ENCODE data around the gene PARN. TPM values are rescaled to one million over a fixed set of nuclear protein-coding genes. Genes with fewer than 3 reads are reported as not detected.

The PARN gene
- total RNA-seq, 2 donors from 2014 or later, result 22.4 to 51.2 TPM

- intact Hi-C loops (cut with DNase I), result no loop called here
- no peak overlapping the region for H3K4me3 ChIP-seq
- 74% methylated on average over 2 of the region's 2 CpGs for WGBS
- H3K27me3 ChIP-seq (replicated peaks; ENCODE audit: insufficient read depth), result no peaks in the 10 kb centered on the region
- no peak for DNase-seq (ENCODE audit: low spot score)
- no peak overlapping the region for H3K27ac ChIP-seq
- H3K4me1 ChIP-seq (replicated peaks), result no peaks in the 10 kb centered on the region
- H3K9me3 ChIP-seq, result no peaks in the 10 kb centered on the region
- H3K36me3 ChIP-seq, result peaks cover 4 to 9% of the 10 kb centered on the region in 2 donors
- TF ChIP-seq POLR2A (IDR thresholded peaks at IDR 0.05) (no peak), POLR2AphosphoS5 (IDR thresholded peaks at IDR 0.05) (no peak)
- TF ChIP-seq, protein P1, sequence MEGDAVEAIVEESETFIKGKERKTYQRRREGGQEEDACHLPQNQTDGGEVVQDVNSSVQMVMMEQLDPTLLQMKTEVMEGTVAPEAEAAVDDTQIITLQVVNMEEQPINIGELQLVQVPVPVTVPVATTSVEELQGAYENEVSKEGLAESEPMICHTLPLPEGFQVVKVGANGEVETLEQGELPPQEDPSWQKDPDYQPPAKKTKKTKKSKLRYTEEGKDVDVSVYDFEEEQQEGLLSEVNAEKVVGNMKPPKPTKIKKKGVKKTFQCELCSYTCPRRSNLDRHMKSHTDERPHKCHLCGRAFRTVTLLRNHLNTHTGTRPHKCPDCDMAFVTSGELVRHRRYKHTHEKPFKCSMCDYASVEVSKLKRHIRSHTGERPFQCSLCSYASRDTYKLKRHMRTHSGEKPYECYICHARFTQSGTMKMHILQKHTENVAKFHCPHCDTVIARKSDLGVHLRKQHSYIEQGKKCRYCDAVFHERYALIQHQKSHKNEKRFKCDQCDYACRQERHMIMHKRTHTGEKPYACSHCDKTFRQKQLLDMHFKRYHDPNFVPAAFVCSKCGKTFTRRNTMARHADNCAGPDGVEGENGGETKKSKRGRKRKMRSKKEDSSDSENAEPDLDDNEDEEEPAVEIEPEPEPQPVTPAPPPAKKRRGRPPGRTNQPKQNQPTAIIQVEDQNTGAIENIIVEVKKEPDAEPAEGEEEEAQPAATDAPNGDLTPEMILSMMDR (IDR thresholded peaks at IDR 0.05), result no peak
Measured at GRCh38 chr16:14658063-14658462, 28.0 kb upstream of the PARN start.

DNA sequence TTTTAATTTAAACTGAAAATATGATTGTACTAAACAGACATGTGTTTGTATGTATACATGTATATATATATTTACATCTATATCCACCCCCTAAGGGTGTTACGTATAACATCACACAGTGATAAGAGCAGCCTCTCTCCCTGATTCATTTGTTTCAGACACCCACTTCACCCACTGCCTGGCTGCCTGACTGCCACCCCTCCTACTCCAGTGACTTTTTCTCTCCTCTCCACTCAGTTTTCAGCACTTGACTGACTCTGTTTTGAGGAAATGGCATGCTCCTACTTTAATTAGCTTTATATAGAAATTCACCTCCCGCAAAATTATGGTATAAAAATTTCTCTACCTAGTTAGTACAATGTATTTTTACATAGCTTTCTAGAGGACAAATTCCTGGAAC, 22.7 kb upstream of the PARN start:
- DNase-seq (ENCODE audit: low spot score), result no peak
- no peak for TF ChIP-seq POLR2AphosphoS5 (IDR thresholded peaks at IDR 0.05)
- TF ChIP-seq POLR2A (IDR thresholded peaks at IDR 0.05), result no peak
- Histone ChIP-seq H3K4me3 (no peak overlapping the region), H3K4me1 (replicated peaks) (no peaks in the 10 kb centered on the region), H3K36me3 (peaks cover 6 to 7% of the 10 kb centered on the region in 2 donors), H3K9me3 (no peaks in the 10 kb centered on the region), H3K27ac (no peak overlapping the region), H3K27me3 (replicated peaks; ENCODE audit: insufficient read depth) (no peaks in the 10 kb centered on the region)
- 100% methylated on average over 2 of the region's 2 CpGs for WGBS
- intact Hi-C loops (cut with DNase I), result no loop called here

DNA sequence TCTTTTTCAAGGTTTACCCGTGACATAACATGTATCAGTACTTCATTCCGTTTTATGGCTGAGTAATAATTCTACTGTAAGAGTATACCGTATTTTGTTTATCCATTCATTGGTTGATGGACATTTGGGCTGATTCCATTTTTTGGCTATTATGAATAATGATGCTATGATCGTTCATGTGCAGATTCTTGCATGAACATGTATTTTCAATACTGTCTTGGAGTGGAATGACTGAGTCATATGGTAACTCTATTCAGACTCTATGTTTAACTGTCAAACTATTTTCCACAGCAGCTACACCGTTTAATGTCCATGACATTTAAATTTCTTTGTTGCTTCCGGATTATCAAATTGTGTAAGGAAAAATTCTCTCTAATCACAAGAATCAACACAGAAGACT, 20.6 kb upstream of the PARN start:
- H3K27ac ChIP-seq, result no peak overlapping the region
- no peak for DNase-seq (ENCODE audit: low spot score)
- H3K4me3 ChIP-seq, result no peak overlapping the region
- H3K4me1 ChIP-seq (replicated peaks), result no peaks in the 10 kb centered on the region
- 78% methylated on average over 6 of the region's 6 CpGs for WGBS
- no peaks in the 10 kb centered on the region for H3K27me3 ChIP-seq (replicated peaks; ENCODE audit: insufficient read depth)
- intact Hi-C loops (cut with DNase I), result no loop called here
- no peak for TF ChIP-seq POLR2A (IDR thresholded peaks at IDR 0.05)
- TF ChIP-seq, protein P1 (IDR thresholded peaks at IDR 0.05), result no peak
- no peak for TF ChIP-seq POLR2AphosphoS5 (IDR thresholded peaks at IDR 0.05)
- H3K9me3 ChIP-seq, result no peaks in the 10 kb centered on the region
- peaks cover 6 to 7% of the 10 kb centered on the region in 2 donors for H3K36me3 ChIP-seq

DNA sequence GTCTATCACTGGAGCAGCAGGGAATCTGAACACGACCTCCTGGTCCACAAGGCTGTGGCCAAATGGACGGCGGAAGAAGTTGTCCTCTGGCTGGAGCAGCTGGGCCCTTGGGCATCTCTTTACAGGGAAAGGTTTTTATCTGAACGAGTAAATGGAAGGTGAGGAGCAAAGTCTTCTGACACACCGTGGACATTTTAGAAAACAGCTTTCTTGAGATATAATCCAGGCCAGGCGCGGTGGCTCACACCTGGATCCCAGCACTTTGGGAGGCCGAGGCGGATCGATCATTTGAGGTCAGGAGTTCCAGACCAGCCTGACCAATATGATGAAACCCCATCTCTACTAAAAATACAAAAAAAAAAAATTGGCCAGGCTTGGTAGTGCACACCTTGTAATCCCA, 19.8 kb upstream of the PARN start:
- intact Hi-C loops (cut with DNase I), result no loop called here
- TF ChIP-seq, protein P1 (IDR thresholded peaks at IDR 0.05), result no peak
- TF ChIP-seq POLR2AphosphoS5 (IDR thresholded peaks at IDR 0.05) (no peak), POLR2A (IDR thresholded peaks at IDR 0.05) (no peak)
- no peaks in the 10 kb centered on the region for H3K4me1 ChIP-seq (replicated peaks)
- peaks cover 6 to 7% of the 10 kb centered on the region in 2 donors for H3K36me3 ChIP-seq
- 94% methylated on average over 10 of the region's 10 CpGs for WGBS
- no peaks in the 10 kb centered on the region for H3K27me3 ChIP-seq (replicated peaks; ENCODE audit: insufficient read depth)
- H3K27ac ChIP-seq, result no peak overlapping the region
- DNase-seq (ENCODE audit: low spot score), result no peak
- no peaks in the 10 kb centered on the region for H3K9me3 ChIP-seq
- no peak overlapping the region for H3K4me3 ChIP-seq

- Histone ChIP-seq H3K4me1 (replicated peaks) (no peaks in the 10 kb centered on the region), H3K27me3 (replicated peaks; ENCODE audit: insufficient read depth) (no peaks in the 10 kb centered on the region), H3K27ac (no peak overlapping the region), H3K4me3 (no peak overlapping the region), H3K36me3 (no peaks in the 10 kb centered on the region), H3K9me3 (no peaks in the 10 kb centered on the region)
- TF ChIP-seq, protein P1 (IDR thresholded peaks at IDR 0.05), result no peak
- TF ChIP-seq POLR2A (IDR thresholded peaks at IDR 0.05) (no peak), POLR2AphosphoS5 (IDR thresholded peaks at IDR 0.05) (no peak)
- intact Hi-C loops (cut with DNase I), result no loop called here
- WGBS, result 96% methylated on average over 7 of the region's 7 CpGs
- DNase-seq (ENCODE audit: low spot score), result no peak
Measured at GRCh38 chr16:14641926-14642325, 11.9 kb upstream of the PARN start.

Data from prostate gland (tissue), 2 donors.